PC-9 (cell line): Measurements from ENCODE around the gene AFAP1.

Experiments used
- EZH2 ChIP-seq: fragments of 200-600 bp; sonication (generic); IDR thresholded peaks from 2 replicates; pipeline ENCODE4 v1.8.0; 2017; ENCODE audit warnings: antibody characterized with exemption, low read depth
- TF ChIP-seq, protein P1 (sequence below): fragments of 200-600 bp; sonication (generic); conservative IDR thresholded peaks from 2 replicates; pipeline ENCODE4 v1.6.1; 2017; ENCODE audit warnings: mixed run types, antibody characterized with exemption, mild to moderate bottlenecking, moderate library complexity

DNA sequence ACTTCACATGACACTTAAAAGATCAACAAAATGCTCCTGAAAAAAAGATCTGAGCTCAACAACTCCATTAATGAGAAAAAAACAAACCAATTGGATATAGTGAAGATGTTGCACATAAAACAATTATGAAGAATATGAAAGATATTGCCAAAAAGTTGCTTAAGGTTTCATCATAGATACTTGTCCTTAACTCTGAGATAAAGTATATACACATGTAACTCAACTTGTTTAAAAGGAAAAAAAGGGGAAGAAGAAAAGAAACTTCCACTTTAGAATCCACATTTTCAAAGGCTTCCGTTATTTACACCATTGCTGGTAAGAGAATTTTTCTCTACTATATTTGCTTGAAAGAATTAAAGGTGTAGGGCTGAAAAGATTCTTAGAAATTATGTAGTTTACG lies 2.7 kb downstream of the AFAP1 start:
- TF ChIP-seq EZH2 = no peak
- TF ChIP-seq, protein P1, sequence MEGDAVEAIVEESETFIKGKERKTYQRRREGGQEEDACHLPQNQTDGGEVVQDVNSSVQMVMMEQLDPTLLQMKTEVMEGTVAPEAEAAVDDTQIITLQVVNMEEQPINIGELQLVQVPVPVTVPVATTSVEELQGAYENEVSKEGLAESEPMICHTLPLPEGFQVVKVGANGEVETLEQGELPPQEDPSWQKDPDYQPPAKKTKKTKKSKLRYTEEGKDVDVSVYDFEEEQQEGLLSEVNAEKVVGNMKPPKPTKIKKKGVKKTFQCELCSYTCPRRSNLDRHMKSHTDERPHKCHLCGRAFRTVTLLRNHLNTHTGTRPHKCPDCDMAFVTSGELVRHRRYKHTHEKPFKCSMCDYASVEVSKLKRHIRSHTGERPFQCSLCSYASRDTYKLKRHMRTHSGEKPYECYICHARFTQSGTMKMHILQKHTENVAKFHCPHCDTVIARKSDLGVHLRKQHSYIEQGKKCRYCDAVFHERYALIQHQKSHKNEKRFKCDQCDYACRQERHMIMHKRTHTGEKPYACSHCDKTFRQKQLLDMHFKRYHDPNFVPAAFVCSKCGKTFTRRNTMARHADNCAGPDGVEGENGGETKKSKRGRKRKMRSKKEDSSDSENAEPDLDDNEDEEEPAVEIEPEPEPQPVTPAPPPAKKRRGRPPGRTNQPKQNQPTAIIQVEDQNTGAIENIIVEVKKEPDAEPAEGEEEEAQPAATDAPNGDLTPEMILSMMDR = no peak
